HG03354 (cell line): ENCODE data around the gene UBLCP1.
"Not testable (repeated sequence)": the region's sequence is repeated elsewhere in the genome, so short reads cannot be mapped to it uniquely, and the experiment has no call there.

Experiments
- ATAC-seq: cut with Tn5 transposase; IDR thresholded peaks from one replicate; pipeline ENCODE4 v1.9.1; 2021; ENCODE audit warnings: mild to moderate bottlenecking; ENCODE audit not compliant: unreplicated experiment, poor library complexity, severe bottlenecking

Gene UBLCP1

GRCh38 chr5:159262859-159263568 lies at the start of gene UBLCP1:
Gene UBLCP1 (plus strand): TSS chr5:159263290. CDS start chr5:159268916, 5,626 bp downstream.
- ATAC-seq = peak; percentile 92

GRCh38 chr5:159214486-159215271 lies 48.4 kb upstream of the UBLCP1 start:
- no peak for ATAC-seq

- no peak for ATAC-seq
These were observed 47.2 kb upstream of the UBLCP1 start for GRCh38 chr5:159215886-159216285.

GRCh38 chr5:159216454-159216853 lies 46.6 kb upstream of the UBLCP1 start:
- ATAC-seq = no peak

GRCh38 chr5:159217236-159217635 lies 45.9 kb upstream of the UBLCP1 start:
- ATAC-seq = no peak

- ATAC-seq = no peak
These were observed 44.5 kb upstream of the UBLCP1 start for GRCh38 chr5:159218595-159219023.

- ATAC-seq = no peak
These were observed 42.9 kb upstream of the UBLCP1 start for GRCh38 chr5:159220206-159220605.

- ATAC-seq = no peak
These were observed 39.6 kb upstream of the UBLCP1 start for GRCh38 chr5:159223469-159223868.

- ATAC-seq = no peak
These were observed 38.6 kb upstream of the UBLCP1 start for GRCh38 chr5:159224471-159224870.

GRCh38 chr5:159226451-159226850 lies 36.6 kb upstream of the UBLCP1 start:
- no peak for ATAC-seq

- no peak for ATAC-seq
These were observed 35.6 kb upstream of the UBLCP1 start for GRCh38 chr5:159227452-159227851.

GRCh38 chr5:159228097-159228496 lies 35.0 kb upstream of the UBLCP1 start:
- not testable (repeated sequence) for ATAC-seq

GRCh38 chr5:159230657-159231056 lies 32.4 kb upstream of the UBLCP1 start:
- ATAC-seq = no peak

GRCh38 chr5:159231167-159231566 lies 31.9 kb upstream of the UBLCP1 start:
- no peak for ATAC-seq

GRCh38 chr5:159235871-159236520 lies 27.1 kb upstream of the UBLCP1 start:
- not testable (repeated sequence) for ATAC-seq

- ATAC-seq = no peak
These were observed 22.7 kb upstream of the UBLCP1 start for GRCh38 chr5:159240301-159240870.

GRCh38 chr5:159241946-159242552 lies 21.0 kb upstream of the UBLCP1 start:
- ATAC-seq = no peak

- ATAC-seq = no peak
These were observed 20.4 kb upstream of the UBLCP1 start for GRCh38 chr5:159242656-159243055.

- no peak for ATAC-seq
These were observed 19.7 kb upstream of the UBLCP1 start for GRCh38 chr5:159243385-159243784.

GRCh38 chr5:159244163-159244562 lies 18.9 kb upstream of the UBLCP1 start:
- no peak for ATAC-seq
